GM12878 (cell line): ENCODE results near the gene PRH1. TPM values are rescaled to one million over a fixed set of nuclear protein-coding genes. Genes with fewer than 3 reads are reported as not detected.

Source experiments
- ATAC-seq: fragments of 200-7000 bp; cut with Tn5 transposase; 3 replicates; pipeline ENCODE4 v1.9.1; 2020; ENCODE audit warnings: mild to moderate bottlenecking, moderate library complexity
- BruUV-seq: library from RNA; stranded (reverse); fragments of 400-500 nt; replicated peaks from 2 replicates; lab custom pipeline; 2021; lab: Mats Ljungman, UMichigan
- CTCF ChIA-PET: fragments of 300-600 bp; sonication (Branson Sonifier 250); formaldehyde crosslinking; extraction: SDS; loops from one replicate; lab custom pipeline; 2021; ENCODE audit warnings: inconsistent platforms; lab: Yijun Ruan, JAX
- POLR2A ChIA-PET: fragments of 350-600 bp; formaldehyde crosslinking; extraction: SDS; loops from one replicate; lab custom pipeline; 2021; ENCODE audit warnings: inconsistent platforms; lab: Charles Lee
- RAD21 ChIA-PET: fragments of 300-600 bp; sonication (Branson Sonifier 250); formaldehyde crosslinking; loops from one replicate; lab custom pipeline; 2023; ENCODE audit warnings: antibody characterized with exemption; ENCODE audit not compliant: unreplicated experiment; lab: Charles Lee
- SMC1A ChIA-PET: fragments of 300-600 bp; sonication (Branson Sonifier 250); formaldehyde crosslinking; loops from one replicate; lab custom pipeline; 2023; ENCODE audit not compliant: unreplicated experiment, uncharacterized antibody; lab: Charles Lee
- DNase-seq: peaks from one replicate; pipeline ENCODE4 v3.0.0-alpha.2; 2011; ENCODE audit warnings: low read depth, low spot score
- FAIRE-seq: peaks from 3 replicates; lab custom pipeline; 2011; peaks lifted over from hg19 to GRCh38; lab: Jason Lieb, UNC
- H2AFZ ChIP-seq: 2 replicates; pipeline ENCODE4 v1.6.0; 2011; ENCODE audit warnings: low read depth, low read length, control low read depth; ENCODE audit not compliant: control insufficient read depth
- H3K27ac ChIP-seq: 2 replicates; pipeline ENCODE4 v1.5.1; 2011; ENCODE audit warnings: control low read depth; ENCODE audit not compliant: control insufficient read depth, insufficient read depth
- H3K27me3 ChIP-seq, 2 experiments: replicated peaks in 1 of 2; 2 replicates each; pipeline versions ENCODE4 v1.6.0 to v1.6.1; 2011; ENCODE audit warnings: low read length in 1 of 2; ENCODE audit not compliant: control insufficient read depth in 2 of 2, insufficient read depth in 2 of 2
- H3K36me3 ChIP-seq, 2 experiments: 2 replicates each; pipeline ENCODE4 v1.5.1; 2011; ENCODE audit warnings: low read length in 1 of 2; ENCODE audit not compliant: control insufficient read depth in 2 of 2, insufficient read depth in 2 of 2
- H3K4me1 ChIP-seq: 2 replicates; pipeline ENCODE4 v1.6.1; 2011; ENCODE audit warnings: mild to moderate bottlenecking, low read length, moderate library complexity, mixed read lengths; ENCODE audit not compliant: control insufficient read depth, insufficient read depth
- H3K4me2 ChIP-seq: 2 replicates; pipeline ENCODE4 v1.6.0; 2011; ENCODE audit warnings: control low read depth; ENCODE audit not compliant: control insufficient read depth, insufficient read depth
- H3K4me3 ChIP-seq: fragments of 200-600 bp; sonication (generic); 2 replicates; pipeline ENCODE4 v1.5.1; 2016
- H3K79me2 ChIP-seq: 2 replicates; pipeline ENCODE4 v1.6.0; 2011; ENCODE audit warnings: low read length; ENCODE audit not compliant: control insufficient read depth, insufficient read depth
- H3K9ac ChIP-seq: 2 replicates; pipeline ENCODE4 v1.8.0; 2011; ENCODE audit warnings: low read length, control low read depth, mixed read lengths; ENCODE audit not compliant: control insufficient read depth, insufficient read depth
- H3K9me3 ChIP-seq: replicated peaks from 3 replicates; pipeline ENCODE4 v1.5.1; 2011; ENCODE audit warnings: mild to moderate bottlenecking, low read length; ENCODE audit not compliant: control insufficient read depth, insufficient read depth
- H4K20me1 ChIP-seq: 2 replicates; pipeline ENCODE4 v1.6.0; 2011; ENCODE audit not compliant: control insufficient read depth, insufficient read depth
- EED ChIP-seq: sonication (generic); IDR thresholded peaks from 2 replicates; pipeline ENCODE4 v1.6.1; 2016; ENCODE audit warnings: antibody characterized with exemption, low read depth
- IKZF1 ChIP-seq: fragments of 450-650 bp; conservative IDR thresholded peaks from 2 replicates; pipeline ENCODE4 v1.6.1; 2017; ENCODE audit warnings: antibody characterized with exemption, mild to moderate bottlenecking
- JUND ChIP-seq: IDR thresholded peaks from 2 replicates; pipeline ENCODE4 v1.6.1; 2012; ENCODE audit warnings: low read depth, mild to moderate bottlenecking, low read length, improper control_type of control experiment, moderate library complexity
- MYB ChIP-seq: fragments of 150-350 bp; IDR thresholded peaks from 2 replicates; pipeline ENCODE4 v1.6.1; 2014; ENCODE audit warnings: mild to moderate bottlenecking, low read depth, low read length, borderline replicate concordance
- SIX5 ChIP-seq: IDR thresholded peaks from 2 replicates; pipeline ENCODE4 v1.6.1; 2011; ENCODE audit warnings: mild to moderate bottlenecking, low read depth, low read length, moderate library complexity; ENCODE audit not compliant: severe bottlenecking
- SREBF2 ChIP-seq: IDR thresholded peaks from 2 replicates; pipeline ENCODE4 v1.6.1; 2012; ENCODE audit warnings: mild to moderate bottlenecking, low read length
- STAT3 ChIP-seq: IDR thresholded peaks from 2 replicates; pipeline ENCODE4 v1.6.1; 2011; ENCODE audit warnings: low read depth, low read length, improper control_type of control experiment
- TARDBP ChIP-seq: IDR thresholded peaks from 2 replicates; pipeline ENCODE4 v1.6.1; 2016; ENCODE audit warnings: borderline replicate concordance
- YBX1 ChIP-seq: fragments of 450-650 bp; IDR thresholded peaks from 2 replicates; pipeline ENCODE4 v1.6.1; 2016; ENCODE audit warnings: antibody characterized with exemption
- WGBS: methylation state at CpG from one replicate; pipeline ENCODE4 v1.1.6; 2016; ENCODE audit warnings: low lambda C conversion rate; ENCODE audit not compliant: insufficient replicate concordance, insufficient coverage; ENCODE audit errors: missing lambda C conversion rate; 5-methylcytosine and 5-hydroxymethylcytosine counted together
- in situ Hi-C: fragments of 300-500 bp; cut with MboI; formaldehyde crosslinking; loops from 9 replicates; pipeline ENCODE4 v1.14.3; 2018; ENCODE audit warnings: mixed read lengths
- intact Hi-C: fragments of 100-400 bp; cut with micrococcal nuclease; formaldehyde crosslinking; loops from one replicate; pipeline ENCODE4 v1.14.2; 2022; ENCODE audit not compliant: unreplicated experiment
- polyA plus RNA-seq, 11 experiments: library from polyadenylated mRNA; depleted of rRNA in 4 of 11; unstranded in 6 of 11; stranded (reverse) in 5 of 11; fragments of >200 nt; fragmentation: Nextera tagmentation in 4 of 11; fragmentation: Illumina TruSeq in 1 of 11; extraction: Ambion mirVana in 4 of 11; extraction: Trizol in 1 of 11; gene quantifications; 1 replicate in 1 of 11; 2 replicates in 10 of 11; pipeline versions ENCODE4 v1.2.1 to v1.2.3, GENCODE V29; 2011 to 2016; ENCODE audit warnings: inconsistent platforms in 2 of 11, missing spikeins in 2 of 11, low read depth in 1 of 11
- total RNA-seq, 4 experiments: library from RNA; depleted of rRNA in 3 of 4; stranded (reverse); fragments of >200 nt in 3 of 4; fragmentation: Illumina TruSeq in 1 of 4; extraction: Trizol in 1 of 4; gene quantifications; 2 replicates each; pipeline versions ENCODE4 v1.2.1 to v1.2.3, GENCODE V29; 2013 to 2021
- TF ChIP-seq, protein P1 (sequence below): fragments of 450-650 bp; formaldehyde crosslinking; IDR thresholded peaks from 2 replicates; pipeline ENCODE4 v1.5.0; 2022; ENCODE audit warnings: mild to moderate bottlenecking, missing genetic modification characterization
- TF ChIP-seq, protein P2 (sequence below): fragments of 150-350 bp; IDR thresholded peaks from 2 replicates; pipeline ENCODE4 v1.6.1; 2016; ENCODE audit warnings: low read depth, low read length
- TF ChIP-seq, protein P3 (sequence below): IDR thresholded peaks from 2 replicates; pipeline ENCODE4 v1.6.1; 2011; ENCODE audit warnings: borderline replicate concordance, low read depth, mild to moderate bottlenecking, moderate library complexity, mixed read lengths, low read length; ENCODE audit not compliant: insufficient read depth; ENCODE audit errors: extremely low read length
- TF ChIP-seq, protein P4 (sequence below): fragments of 450-650 bp; IDR thresholded peaks from 2 replicates; pipeline ENCODE4 v1.6.1; 2017; ENCODE audit warnings: mild to moderate bottlenecking, moderate library complexity

PRH1 gene
- total and polyA plus RNA-seq, 10 of the 15 experiments (the other 5 are each of a cell fraction or from before 2014, with no cell fraction given) = 2.5 to 26.3 (median 11.8) TPM

DNA sequence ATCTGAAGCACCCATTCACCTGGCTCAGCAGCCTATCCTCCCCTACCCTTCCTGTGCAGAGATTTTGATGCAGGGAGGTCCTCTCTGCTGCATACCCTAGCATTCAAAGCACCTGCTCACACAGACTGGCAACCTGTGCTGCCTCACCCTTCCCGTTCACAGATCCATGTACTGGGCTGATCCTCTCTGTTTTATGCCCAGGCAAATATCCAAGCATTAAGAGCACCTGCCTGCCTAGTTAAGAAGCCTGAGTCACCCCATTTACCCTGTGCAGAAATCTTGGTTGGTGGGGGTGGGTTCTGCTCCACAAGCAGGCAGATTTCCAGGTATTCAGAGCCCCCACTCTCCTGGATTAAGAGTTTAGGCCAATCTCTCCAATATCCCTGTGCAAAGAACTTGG lies 16.9 kb upstream of the PRH1 start:
- H3K9me3 ChIP-seq = peaks cover 3% of the 10 kb centered on the region; the same call in 2 of the 3 replicates
- no peak for FAIRE-seq
- RAD21 ChIA-PET = no interaction called here
- H3K79me2 ChIP-seq = no peaks in the 10 kb centered on the region
- WGBS = 100% methylated on average over 1 of the region's 1 CpG
- H3K4me1 ChIP-seq = no peaks in the 10 kb centered on the region
- CTCF ChIA-PET = interaction anchor here (1.3 kb wide), 1 partner anchor 13 kb away, joined by 4 read pairs; no protein-coding TSS in a partner anchor
- POLR2A ChIA-PET = no interaction called here
- BruUV-seq = no TSS peak
- H4K20me1 ChIP-seq = no peaks in the 10 kb centered on the region
- no peak overlapping the region for H3K4me2 ChIP-seq
- H3K27me3 ChIP-seq = no peaks in the 10 kb centered on the region
- H3K4me3 ChIP-seq = no peak overlapping the region
- H2AFZ ChIP-seq = no peak overlapping the region
- no peak for ATAC-seq
- in situ Hi-C loops (no loop called here), intact Hi-C loops (no loop called here)
- H3K36me3 ChIP-seq = no peaks in the 10 kb centered on the region
- DNase-seq = no peak
- H3K27ac ChIP-seq = no peak overlapping the region
- H3K9ac ChIP-seq = no peak overlapping the region
- SMC1A ChIA-PET = no interaction called here
- TF ChIP-seq, protein P1, sequence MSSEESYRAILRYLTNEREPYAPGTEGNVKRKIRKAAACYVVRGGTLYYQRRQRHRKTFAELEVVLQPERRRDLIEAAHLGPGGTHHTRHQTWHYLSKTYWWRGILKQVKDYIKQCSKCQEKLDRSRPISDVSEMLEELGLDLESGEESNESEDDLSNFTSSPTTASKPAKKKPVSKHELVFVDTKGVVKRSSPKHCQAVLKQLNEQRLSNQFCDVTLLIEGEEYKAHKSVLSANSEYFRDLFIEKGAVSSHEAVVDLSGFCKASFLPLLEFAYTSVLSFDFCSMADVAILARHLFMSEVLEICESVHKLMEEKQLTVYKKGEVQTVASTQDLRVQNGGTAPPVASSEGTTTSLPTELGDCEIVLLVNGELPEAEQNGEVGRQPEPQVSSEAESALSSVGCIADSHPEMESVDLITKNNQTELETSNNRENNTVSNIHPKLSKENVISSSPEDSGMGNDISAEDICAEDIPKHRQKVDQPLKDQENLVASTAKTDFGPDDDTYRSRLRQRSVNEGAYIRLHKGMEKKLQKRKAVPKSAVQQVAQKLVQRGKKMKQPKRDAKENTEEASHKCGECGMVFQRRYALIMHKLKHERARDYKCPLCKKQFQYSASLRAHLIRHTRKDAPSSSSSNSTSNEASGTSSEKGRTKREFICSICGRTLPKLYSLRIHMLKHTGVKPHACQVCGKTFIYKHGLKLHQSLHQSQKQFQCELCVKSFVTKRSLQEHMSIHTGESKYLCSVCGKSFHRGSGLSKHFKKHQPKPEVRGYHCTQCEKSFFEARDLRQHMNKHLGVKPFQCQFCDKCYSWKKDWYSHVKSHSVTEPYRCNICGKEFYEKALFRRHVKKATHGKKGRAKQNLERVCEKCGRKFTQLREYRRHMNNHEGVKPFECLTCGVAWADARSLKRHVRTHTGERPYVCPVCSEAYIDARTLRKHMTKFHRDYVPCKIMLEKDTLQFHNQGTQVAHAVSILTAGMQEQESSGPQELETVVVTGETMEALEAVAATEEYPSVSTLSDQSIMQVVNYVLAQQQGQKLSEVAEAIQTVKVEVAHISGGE (CRISPR knock-in tag) = no peak
- no peak for TF ChIP-seq TARDBP
- TF ChIP-seq, protein P2, sequence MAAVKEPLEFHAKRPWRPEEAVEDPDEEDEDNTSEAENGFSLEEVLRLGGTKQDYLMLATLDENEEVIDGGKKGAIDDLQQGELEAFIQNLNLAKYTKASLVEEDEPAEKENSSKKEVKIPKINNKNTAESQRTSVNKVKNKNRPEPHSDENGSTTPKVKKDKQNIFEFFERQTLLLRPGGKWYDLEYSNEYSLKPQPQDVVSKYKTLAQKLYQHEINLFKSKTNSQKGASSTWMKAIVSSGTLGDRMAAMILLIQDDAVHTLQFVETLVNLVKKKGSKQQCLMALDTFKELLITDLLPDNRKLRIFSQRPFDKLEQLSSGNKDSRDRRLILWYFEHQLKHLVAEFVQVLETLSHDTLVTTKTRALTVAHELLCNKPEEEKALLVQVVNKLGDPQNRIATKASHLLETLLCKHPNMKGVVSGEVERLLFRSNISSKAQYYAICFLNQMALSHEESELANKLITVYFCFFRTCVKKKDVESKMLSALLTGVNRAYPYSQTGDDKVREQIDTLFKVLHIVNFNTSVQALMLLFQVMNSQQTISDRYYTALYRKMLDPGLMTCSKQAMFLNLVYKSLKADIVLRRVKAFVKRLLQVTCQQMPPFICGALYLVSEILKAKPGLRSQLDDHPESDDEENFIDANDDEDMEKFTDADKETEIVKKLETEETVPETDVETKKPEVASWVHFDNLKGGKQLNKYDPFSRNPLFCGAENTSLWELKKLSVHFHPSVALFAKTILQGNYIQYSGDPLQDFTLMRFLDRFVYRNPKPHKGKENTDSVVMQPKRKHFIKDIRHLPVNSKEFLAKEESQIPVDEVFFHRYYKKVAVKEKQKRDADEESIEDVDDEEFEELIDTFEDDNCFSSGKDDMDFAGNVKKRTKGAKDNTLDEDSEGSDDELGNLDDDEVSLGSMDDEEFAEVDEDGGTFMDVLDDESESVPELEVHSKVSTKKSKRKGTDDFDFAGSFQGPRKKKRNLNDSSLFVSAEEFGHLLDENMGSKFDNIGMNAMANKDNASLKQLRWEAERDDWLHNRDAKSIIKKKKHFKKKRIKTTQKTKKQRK = no peak
- TF ChIP-seq STAT3 = no peak
- TF ChIP-seq, protein P3, sequence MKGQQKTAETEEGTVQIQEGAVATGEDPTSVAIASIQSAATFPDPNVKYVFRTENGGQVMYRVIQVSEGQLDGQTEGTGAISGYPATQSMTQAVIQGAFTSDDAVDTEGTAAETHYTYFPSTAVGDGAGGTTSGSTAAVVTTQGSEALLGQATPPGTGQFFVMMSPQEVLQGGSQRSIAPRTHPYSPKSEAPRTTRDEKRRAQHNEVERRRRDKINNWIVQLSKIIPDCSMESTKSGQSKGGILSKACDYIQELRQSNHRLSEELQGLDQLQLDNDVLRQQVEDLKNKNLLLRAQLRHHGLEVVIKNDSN = no peak
- no peak for TF ChIP-seq IKZF1
- no peak for TF ChIP-seq JUND
- TF ChIP-seq EED = no peak
- no peak for TF ChIP-seq MYB
- TF ChIP-seq, protein P4, sequence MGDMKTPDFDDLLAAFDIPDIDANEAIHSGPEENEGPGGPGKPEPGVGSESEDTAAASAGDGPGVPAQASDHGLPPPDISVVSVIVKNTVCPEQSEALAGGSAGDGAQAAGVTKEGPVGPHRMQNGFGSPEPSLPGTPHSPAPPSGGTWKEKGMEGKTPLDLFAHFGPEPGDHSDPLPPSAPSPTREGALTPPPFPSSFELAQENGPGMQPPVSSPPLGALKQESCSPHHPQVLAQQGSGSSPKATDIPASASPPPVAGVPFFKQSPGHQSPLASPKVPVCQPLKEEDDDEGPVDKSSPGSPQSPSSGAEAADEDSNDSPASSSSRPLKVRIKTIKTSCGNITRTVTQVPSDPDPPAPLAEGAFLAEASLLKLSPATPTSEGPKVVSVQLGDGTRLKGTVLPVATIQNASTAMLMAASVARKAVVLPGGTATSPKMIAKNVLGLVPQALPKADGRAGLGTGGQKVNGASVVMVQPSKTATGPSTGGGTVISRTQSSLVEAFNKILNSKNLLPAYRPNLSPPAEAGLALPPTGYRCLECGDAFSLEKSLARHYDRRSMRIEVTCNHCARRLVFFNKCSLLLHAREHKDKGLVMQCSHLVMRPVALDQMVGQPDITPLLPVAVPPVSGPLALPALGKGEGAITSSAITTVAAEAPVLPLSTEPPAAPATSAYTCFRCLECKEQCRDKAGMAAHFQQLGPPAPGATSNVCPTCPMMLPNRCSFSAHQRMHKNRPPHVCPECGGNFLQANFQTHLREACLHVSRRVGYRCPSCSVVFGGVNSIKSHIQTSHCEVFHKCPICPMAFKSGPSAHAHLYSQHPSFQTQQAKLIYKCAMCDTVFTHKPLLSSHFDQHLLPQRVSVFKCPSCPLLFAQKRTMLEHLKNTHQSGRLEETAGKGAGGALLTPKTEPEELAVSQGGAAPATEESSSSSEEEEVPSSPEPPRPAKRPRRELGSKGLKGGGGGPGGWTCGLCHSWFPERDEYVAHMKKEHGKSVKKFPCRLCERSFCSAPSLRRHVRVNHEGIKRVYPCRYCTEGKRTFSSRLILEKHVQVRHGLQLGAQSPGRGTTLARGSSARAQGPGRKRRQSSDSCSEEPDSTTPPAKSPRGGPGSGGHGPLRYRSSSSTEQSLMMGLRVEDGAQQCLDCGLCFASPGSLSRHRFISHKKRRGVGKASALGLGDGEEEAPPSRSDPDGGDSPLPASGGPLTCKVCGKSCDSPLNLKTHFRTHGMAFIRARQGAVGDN = no peak
- TF ChIP-seq YBX1 = no peak
- TF ChIP-seq SREBF2 = no peak
- TF ChIP-seq SIX5 = no peak
